DND-41 (cell line): ENCODE measurements around the gene SFSWAP.

Experiments
- CTCF ChIP-seq: IDR thresholded peaks from 2 replicates; pipeline ENCODE4 v1.5.1; 2012; ENCODE audit warnings: borderline replicate concordance, low read length, moderate library complexity, mild to moderate bottlenecking; ENCODE audit not compliant: poor library complexity, severe bottlenecking; ENCODE audit errors: extremely low read depth
- EZH2 ChIP-seq: IDR thresholded peaks from 3 replicates; pipeline ENCODE4 v1.6.1; 2012; ENCODE audit warnings: borderline replicate concordance, low read depth, mild to moderate bottlenecking, moderate library complexity, low read length, inconsistent platforms; ENCODE audit not compliant: severe bottlenecking

DNA sequence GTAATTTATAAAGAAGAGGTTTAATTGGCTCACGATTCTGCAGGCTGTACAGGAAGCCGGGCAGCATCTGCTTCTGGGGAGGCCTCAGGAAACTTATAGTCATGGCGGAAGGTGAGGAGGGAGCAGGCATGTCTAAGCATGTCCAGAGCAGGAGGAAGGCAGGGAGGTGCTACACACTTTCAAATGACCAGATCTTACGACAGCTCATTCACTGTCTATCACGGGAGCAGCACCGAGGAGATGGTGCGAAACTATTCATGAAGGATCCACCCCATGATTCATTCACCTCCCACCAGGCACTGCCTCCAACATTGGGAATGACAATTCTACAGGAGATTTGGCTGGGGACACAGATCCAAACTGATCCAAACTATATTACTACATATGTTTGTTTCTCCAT, 10.0 kb downstream of the SFSWAP start:
- no peak for TF ChIP-seq EZH2
- TF ChIP-seq CTCF = no peak
